Psoas muscle (tissue), 8 donors: Measurements from ENCODE around the gene TNFAIP3. TPM values are rescaled to one million over a fixed set of nuclear protein-coding genes. Genes with fewer than 3 reads are reported as not detected.

Source experiments
- ATAC-seq, 4 donors: fragments of 200-7000 bp; cut with Tn5 transposase; one replicate each; pipeline ENCODE4 v1.9.1; 2020; ENCODE audit warnings: moderate library complexity in 3 of 4, mild to moderate bottlenecking in 2 of 4
- DNase-seq, 2 donors: peaks; one replicate each; pipeline ENCODE4 v3.0.0-alpha.2; 2020
- H3K27ac ChIP-seq: fragments of 200-600 bp; one replicate; pipeline ENCODE4 v1.8.0; 2022
- H3K27me3 ChIP-seq, 3 donors: fragments of 200-600 bp in 1 of 3; one replicate each; pipeline versions ENCODE4 v1.6.1 to v1.8.0; 2013 to 2022; ENCODE audit warnings: low read length in 2 of 3, mild to moderate bottlenecking in 2 of 3, moderate library complexity in 1 of 3; ENCODE audit not compliant: insufficient read depth in 3 of 3
- H3K36me3 ChIP-seq, 2 donors: fragments of 200-600 bp in 1 of 2; one replicate each; pipeline versions ENCODE4 v1.6.1 to v1.8.0; 2013 to 2022; ENCODE audit warnings: low read depth in 1 of 2, mild to moderate bottlenecking in 1 of 2, moderate library complexity in 1 of 2; ENCODE audit not compliant: insufficient read depth in 1 of 2
- H3K4me1 ChIP-seq: fragments of 200-600 bp; one replicate; pipeline ENCODE4 v1.8.0; 2022
- H3K4me3 ChIP-seq: fragments of 200-600 bp; one replicate; pipeline ENCODE4 v1.8.0; 2022; ENCODE audit warnings: mild to moderate bottlenecking
- H3K9me3 ChIP-seq: fragments of 200-600 bp; one replicate; pipeline ENCODE4 v1.8.0; 2022
- WGBS, 3 donors: extraction: QIAGEN DNeasy Blood & Tissue Kit; methylation state at CpG; one replicate each; pipeline versions ENCODE4 v1.1.6 to v1.1.7; 2013; 5-methylcytosine and 5-hydroxymethylcytosine counted together
- intact Hi-C, 2 donors: fragments of 100-400 bp; cut with DNase I; formaldehyde crosslinking; loops; one replicate each; pipeline versions ENCODE4 v1.11.0 to v1.14.2; 2022
- polyA plus RNA-seq, 3 donors: library from polyadenylated mRNA; stranded (reverse); fragments of 200-250 nt; gene quantifications; one replicate each; pipeline ENCODE4 v1.2.3, GENCODE V29; 2013
- total RNA-seq, 4 donors: library from RNA; stranded (reverse); fragmentation: NEBNext Ultra II Directional in 2 of 4; extraction: Animal tissue kit (Norgen Biotek cat#: 25700) in 2 of 4; gene quantifications; one replicate each; pipeline versions ENCODE4 v1.2.1 to v1.2.4, GENCODE V29; 2021 to 2023
- TF ChIP-seq, protein P1 (sequence below): fragments of 200-600 bp; IDR thresholded peaks from one replicate; pipeline ENCODE4 v1.8.0; 2022; ENCODE audit warnings: antibody characterized with exemption
- donor health status: healthy with polysubstance abuse.
- donor health status: DM: no; HTN: no; CAD: no; lungs with moderate emphysema.
- donor health status: Bipolar disorder and iron deficiency.
- donor health status: healthy.
- donor health status: DM: yes; HTN: yes; CAD: no.
- donor health status: DM: no; HTN: no; CAD: no.
- donor health status: DM: no; HTN: no; CAD: no.
- donor health status: DM: yes; HTN: yes; CAD: no.

TNFAIP3 gene
- total and polyA plus RNA-seq, 7 donors: 2.0 to 12.8 (median 4.3) TPM

GRCh38 chr6:137846772-137847313 is 20.2 kb upstream of the TNFAIP3 start:
- peak; percentile 45 to 68 for DNase-seq
- H3K4me1 ChIP-seq: no peaks in the 10 kb centered on the region
- intact Hi-C loops: loop anchor here in 1 of 2 donors (2.0 kb wide), 1 partner anchor 48 kb away; no protein-coding TSS in a partner anchor
- no peaks in the 10 kb centered on the region for H3K27me3 ChIP-seq
- no peak overlapping the region for H3K27ac ChIP-seq
- H3K9me3 ChIP-seq: no peaks in the 10 kb centered on the region
- WGBS, 3 donors: 83 to 94% (median 89%) methylated on average over 7 of the region's 7 CpGs
- peak in 2 of 4 donors; percentile 29 to 59 for ATAC-seq
- TF ChIP-seq, protein P1, sequence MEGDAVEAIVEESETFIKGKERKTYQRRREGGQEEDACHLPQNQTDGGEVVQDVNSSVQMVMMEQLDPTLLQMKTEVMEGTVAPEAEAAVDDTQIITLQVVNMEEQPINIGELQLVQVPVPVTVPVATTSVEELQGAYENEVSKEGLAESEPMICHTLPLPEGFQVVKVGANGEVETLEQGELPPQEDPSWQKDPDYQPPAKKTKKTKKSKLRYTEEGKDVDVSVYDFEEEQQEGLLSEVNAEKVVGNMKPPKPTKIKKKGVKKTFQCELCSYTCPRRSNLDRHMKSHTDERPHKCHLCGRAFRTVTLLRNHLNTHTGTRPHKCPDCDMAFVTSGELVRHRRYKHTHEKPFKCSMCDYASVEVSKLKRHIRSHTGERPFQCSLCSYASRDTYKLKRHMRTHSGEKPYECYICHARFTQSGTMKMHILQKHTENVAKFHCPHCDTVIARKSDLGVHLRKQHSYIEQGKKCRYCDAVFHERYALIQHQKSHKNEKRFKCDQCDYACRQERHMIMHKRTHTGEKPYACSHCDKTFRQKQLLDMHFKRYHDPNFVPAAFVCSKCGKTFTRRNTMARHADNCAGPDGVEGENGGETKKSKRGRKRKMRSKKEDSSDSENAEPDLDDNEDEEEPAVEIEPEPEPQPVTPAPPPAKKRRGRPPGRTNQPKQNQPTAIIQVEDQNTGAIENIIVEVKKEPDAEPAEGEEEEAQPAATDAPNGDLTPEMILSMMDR: no peak
- H3K36me3 ChIP-seq: no peaks in the 10 kb centered on the region
- H3K4me3 ChIP-seq: no peak overlapping the region

GRCh38 chr6:137847748-137848147 is 19.3 kb upstream of the TNFAIP3 start:
- no peaks in the 10 kb centered on the region for H3K4me1 ChIP-seq
- H3K9me3 ChIP-seq: no peaks in the 10 kb centered on the region
- TF ChIP-seq, protein P1: no peak
- H3K27me3 ChIP-seq: no peaks in the 10 kb centered on the region
- 89 to 91% (median 91%) methylated on average over 5 of the region's 5 CpGs for WGBS, 3 donors
- DNase-seq (no peak), ATAC-seq (no peak)
- intact Hi-C loops: loop anchor here in 1 of 2 donors (2.0 kb wide), 1 partner anchor 49 kb away; no protein-coding TSS in a partner anchor
- H3K4me3 ChIP-seq: no peak overlapping the region
- no peak overlapping the region for H3K27ac ChIP-seq
- no peaks in the 10 kb centered on the region for H3K36me3 ChIP-seq

GRCh38 chr6:137848672-137849071 is 18.4 kb upstream of the TNFAIP3 start:
- H3K27ac ChIP-seq: no peak overlapping the region

GRCh38 chr6:137849181-137849980 is 17.7 kb upstream of the TNFAIP3 start:
- Histone ChIP-seq H3K27me3 (no peaks in the 10 kb centered on the region), H3K9me3 (no peaks in the 10 kb centered on the region), H3K27ac (no peak overlapping the region), H3K4me3 (no peak overlapping the region), H3K4me1 (no peaks in the 10 kb centered on the region), H3K36me3 (no peaks in the 10 kb centered on the region)
- WGBS, 3 donors: 37 to 47% (median 39%) methylated on average over 4 of the region's 4 CpGs
- no peak for ATAC-seq
- TF ChIP-seq, protein P1: no peak
- no peak for DNase-seq
- intact Hi-C loops: no loop called here

More at GRCh38 chr6:137848672-137849071, 18.4 kb upstream of the TNFAIP3 start:
- no peak for DNase-seq
- Histone ChIP-seq H3K4me1 (no peaks in the 10 kb centered on the region), H3K27me3 (no peaks in the 10 kb centered on the region), H3K9me3 (no peaks in the 10 kb centered on the region), H3K36me3 (no peaks in the 10 kb centered on the region), H3K4me3 (no peak overlapping the region)
- intact Hi-C loops: no loop called here
- WGBS, 3 donors: 71 to 75% (median 73%) methylated on average over 3 of the region's 3 CpGs
- no peak for ATAC-seq
- TF ChIP-seq, protein P1: no peak
